Activated T-cell treated with anti-CD3 and anti-CD28 coated beads for 48 hours (primary cell): Measurements from ENCODE around the gene VSTM4.

Source experiments
- DNase-seq: peaks from one replicate; pipeline ENCODE4 v3.0.0-alpha.2; 2020; ENCODE audit warnings: low read depth

VSTM4 gene

GRCh38 chr10:49005270-49005669 is 110.1 kb downstream of the VSTM4 start:
- no peak for DNase-seq

GRCh38 chr10:49001870-49002672 is 113.3 kb downstream of the VSTM4 start:
- no peak for DNase-seq

DNA sequence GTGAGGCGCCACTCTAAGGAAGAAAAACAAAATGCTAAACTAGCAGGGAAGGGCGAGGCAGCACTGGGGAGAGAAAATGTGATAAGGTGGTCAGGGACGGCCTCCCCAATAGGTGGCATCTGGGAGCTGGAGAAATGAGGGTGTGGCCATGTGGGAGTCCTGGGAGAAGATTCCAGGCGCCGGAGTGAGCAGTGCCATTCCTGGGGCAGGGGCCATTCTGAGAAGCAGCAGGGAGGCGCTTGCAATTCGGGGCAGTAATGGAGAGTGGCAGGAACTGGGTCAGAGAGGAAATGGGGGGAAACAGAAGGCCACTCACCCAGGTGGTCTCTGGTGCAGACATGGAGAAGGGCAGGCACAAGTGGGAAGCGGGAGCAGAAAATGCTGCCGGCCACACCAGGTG is 113.9 kb downstream of the VSTM4 start:
- no peak for DNase-seq

GRCh38 chr10:49000437-49001398 is 114.6 kb downstream of the VSTM4 start:
- DNase-seq = no peak

GRCh38 chr10:48999346-48999745 is 116.0 kb downstream of the VSTM4 start:
- no peak for DNase-seq

DNA sequence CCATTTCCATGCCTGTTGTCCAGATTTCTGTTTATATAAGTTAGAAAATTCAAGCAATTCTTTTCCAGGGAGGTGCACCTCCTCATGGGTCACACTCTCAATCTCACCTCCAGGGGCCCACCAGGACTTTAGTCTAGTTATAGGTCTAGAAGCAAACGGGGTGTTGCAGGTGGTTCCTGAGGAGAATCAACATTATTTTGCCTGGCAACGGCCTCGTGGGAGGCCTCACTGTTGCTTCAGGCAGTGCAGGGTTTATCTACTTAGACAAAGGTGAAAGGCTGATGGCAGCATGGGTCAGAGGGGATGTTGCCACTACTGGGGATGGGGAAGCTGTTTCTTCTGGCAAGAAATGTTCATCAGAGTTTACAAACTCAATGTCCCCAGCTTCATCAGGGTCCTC is 119.0 kb downstream of the VSTM4 start:
- DNase-seq = no peak

- DNase-seq = no peak
Observed at GRCh38 chr10:48993627-48994026, 121.7 kb downstream of the VSTM4 start.

- no peak for DNase-seq
Observed at GRCh38 chr10:48990226-48990625, 125.1 kb downstream of the VSTM4 start.

GRCh38 chr10:48985621-48986158 is 129.6 kb downstream of the VSTM4 start:
- DNase-seq = no peak

DNA sequence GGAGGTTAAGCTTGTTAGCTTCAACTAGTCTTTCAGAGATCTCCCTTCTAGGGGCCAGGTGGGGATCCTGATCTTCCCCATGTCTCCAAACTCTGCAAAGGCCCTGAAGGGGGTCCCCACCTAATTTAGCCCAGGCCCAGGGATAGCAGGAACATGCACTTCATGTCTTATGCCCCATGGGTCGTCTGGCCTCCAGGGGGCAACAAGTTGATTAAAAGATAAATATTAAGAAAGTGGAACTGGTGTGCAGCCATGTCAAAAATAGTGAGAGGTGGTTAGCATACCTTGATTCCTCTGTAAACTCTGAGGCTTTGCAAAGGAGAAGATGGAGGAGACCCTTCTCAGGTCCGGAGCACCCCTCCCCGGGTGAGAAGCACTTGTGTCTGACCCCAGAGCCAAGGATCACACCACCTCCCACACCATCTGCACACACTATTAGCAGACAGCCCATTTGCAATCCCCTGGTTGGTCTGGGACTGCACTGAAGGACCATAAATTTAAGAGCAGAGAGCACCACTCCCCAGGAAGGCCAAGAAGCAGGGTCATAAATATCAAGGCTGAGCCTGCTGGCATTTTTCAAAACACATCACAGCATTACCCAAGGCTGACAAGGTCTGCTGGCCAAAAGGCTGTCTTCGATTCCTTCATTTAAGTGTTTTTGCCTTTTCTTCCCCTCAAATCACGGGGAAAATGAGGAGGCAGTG is 131.5 kb downstream of the VSTM4 start:
- no peak for DNase-seq

GRCh38 chr10:48982584-48982983 is 132.7 kb downstream of the VSTM4 start:
- no peak for DNase-seq

DNA sequence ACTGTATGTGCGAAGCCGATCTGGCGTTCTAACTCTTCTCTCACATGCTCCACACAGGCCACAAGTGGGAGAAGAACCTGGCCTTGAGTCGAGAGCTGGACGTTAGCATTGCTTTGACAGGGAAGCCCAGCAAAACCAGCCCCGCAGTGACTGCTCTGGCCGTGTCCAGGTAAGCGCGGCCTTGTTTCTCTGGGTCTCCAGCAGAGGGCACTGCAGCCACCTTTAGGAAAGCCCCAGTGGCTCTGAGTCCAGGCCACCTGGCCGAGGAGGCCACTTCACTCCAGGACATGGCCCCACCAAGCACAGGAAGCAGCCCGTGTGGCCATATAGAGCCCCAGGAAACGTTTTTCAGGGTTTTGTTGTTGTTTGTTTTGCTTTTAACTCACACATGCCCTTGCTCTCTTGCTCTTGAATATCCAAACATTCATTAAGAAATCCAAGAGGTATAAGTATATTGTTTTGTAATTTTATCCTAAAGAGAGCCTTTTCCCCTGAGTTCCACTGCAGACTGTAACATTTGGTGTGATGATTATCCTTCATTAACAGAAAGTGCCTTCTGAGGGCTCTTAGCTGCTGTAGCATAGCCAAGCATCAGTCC is 133.9 kb downstream of the VSTM4 start:
- peak; percentile 29 for DNase-seq

GRCh38 chr10:48978318-48978717 is 137.0 kb downstream of the VSTM4 start:
- no peak for DNase-seq

- no peak for DNase-seq
Observed at GRCh38 chr10:48976196-48976595, 139.1 kb downstream of the VSTM4 start.

- no peak for DNase-seq
Observed at GRCh38 chr10:48974510-48975156, 140.7 kb downstream of the VSTM4 start.

DNA sequence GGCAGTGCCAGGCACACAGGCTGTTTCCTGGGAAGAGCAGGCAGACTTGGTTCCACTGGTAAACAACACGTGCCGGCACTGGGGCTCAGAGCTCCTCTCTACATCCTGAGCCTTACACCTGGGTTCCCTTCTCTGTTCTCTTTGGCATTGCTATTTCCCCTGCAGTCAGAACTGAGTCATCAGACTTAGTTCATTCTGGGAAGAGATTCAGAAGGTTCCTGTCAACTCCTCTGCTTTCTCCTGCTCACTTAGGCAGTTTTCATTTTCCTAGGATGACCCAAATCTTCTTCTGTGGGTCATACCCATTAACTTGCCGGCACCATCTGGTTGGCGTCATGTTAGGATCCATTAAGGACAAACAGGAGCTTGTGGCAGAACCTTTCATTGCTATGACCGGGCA is 142.3 kb downstream of the VSTM4 start:
- no peak for DNase-seq

DNA sequence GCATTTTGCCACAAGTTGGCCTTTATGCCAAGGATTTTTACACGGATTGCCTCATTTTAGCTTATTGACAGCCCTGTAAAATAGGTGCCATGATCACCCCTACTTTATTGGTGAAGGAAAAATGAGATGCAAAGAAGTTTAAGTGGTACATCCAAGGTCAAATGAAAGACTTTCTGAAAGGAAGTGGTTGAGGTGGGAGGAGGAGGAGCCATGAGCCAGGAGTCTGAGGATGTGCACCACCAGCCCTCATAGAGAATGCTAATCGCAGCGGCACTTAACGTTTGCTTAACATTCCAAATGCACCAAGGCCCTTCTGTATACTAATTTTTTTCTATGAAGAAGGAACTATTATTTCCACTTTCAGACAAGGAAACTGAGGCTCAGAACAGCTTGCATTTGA is 144.7 kb downstream of the VSTM4 start:
- DNase-seq = no peak

DNA sequence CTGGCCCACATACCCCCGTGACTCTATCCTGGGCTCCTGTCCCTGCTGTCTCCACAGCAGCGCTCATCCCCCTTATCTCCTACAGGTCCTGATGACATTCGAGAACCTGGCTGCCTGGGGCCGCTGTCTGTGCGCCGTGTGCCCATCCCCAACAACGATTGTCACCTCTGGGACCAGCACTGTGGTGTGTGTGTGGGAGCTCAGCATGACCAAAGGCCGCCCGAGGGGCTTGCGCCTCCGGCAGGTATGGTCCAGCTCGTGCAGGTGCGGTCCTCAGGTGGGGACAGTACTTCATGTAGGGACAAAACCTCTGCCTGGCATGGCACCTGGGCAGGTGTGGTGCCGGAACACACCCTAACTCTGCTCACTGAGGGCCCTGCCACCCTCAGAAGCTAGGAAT is 145.3 kb downstream of the VSTM4 start:
- no peak for DNase-seq

- DNase-seq = no peak
Observed at GRCh38 chr10:48968036-48968435, 147.3 kb downstream of the VSTM4 start.

GRCh38 chr10:48965460-48965859 is 149.9 kb downstream of the VSTM4 start:
- DNase-seq = no peak
